ENCODE measurements around the gene CXCR6. TPM values are rescaled to one million over a fixed set of nuclear protein-coding genes. Genes with fewer than 3 reads are reported as not detected.

The CXCR6 gene
- total RNA-seq, 1 donor from 2014 or later: not detected

DNA sequence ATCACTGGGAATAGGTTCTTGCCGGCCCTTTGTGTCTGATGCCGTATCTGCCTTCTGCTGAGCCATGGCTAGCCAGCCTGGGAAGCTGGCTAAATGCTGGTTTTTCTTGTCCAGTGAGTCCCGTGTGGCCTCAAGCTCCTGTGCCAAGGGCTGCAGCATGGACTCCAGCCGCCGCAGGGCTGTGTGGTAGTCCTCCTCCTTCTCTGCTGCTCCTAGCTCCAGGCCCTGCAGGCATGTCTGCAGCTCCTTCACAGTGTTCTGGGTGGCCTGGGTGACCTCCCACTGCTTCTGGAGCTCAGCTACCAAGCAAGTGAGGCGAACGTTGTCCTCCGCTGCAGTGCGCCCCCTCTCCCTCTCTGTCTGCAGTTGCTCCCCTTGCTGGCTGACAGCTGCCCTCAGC lies 24.9 kb downstream of the CXCR6 start:
- Histone ChIP-seq H3K9me3 (ENCODE audit: insufficient read depth, low read depth, low read length) (no peaks in the 10 kb centered on the region), H3K27me3 (ENCODE audit: insufficient read depth, low read length) (no peaks in the 10 kb centered on the region), H3K79me2 (ENCODE audit: insufficient read depth, low read length) (no peaks in the 10 kb centered on the region), H3K9ac (ENCODE audit: low read length) (no peak overlapping the region), H3K36me3 (ENCODE audit: insufficient read depth, low read length) (peaks cover 6% of the 10 kb centered on the region), H3K4me1 (ENCODE audit: insufficient read depth, low read length) (peaks cover 17% of the 10 kb centered on the region), H3K27ac (ENCODE audit: low read depth, low read length) (no peak overlapping the region), H4K20me1 (ENCODE audit: insufficient read depth, low read length) (peaks cover 4% of the 10 kb centered on the region), H2AFZ (ENCODE audit: low read depth, low read length) (no peak overlapping the region), H3K4me2 (ENCODE audit: low read length) (no peak overlapping the region), H3K4me3 (ENCODE audit: insufficient read depth, low read depth, low read length) (no peak overlapping the region)
- Mint-ChIP-seq H3K27ac (ENCODE audit: unreplicated experiment) (no peak overlapping the region), H3K9me3 (ENCODE audit: unreplicated experiment) (no peaks in the 10 kb centered on the region), H3K36me3 (ENCODE audit: low read depth, unreplicated experiment) (peaks cover 33% of the 10 kb centered on the region), H3K4me1 (ENCODE audit: low read depth, unreplicated experiment) (peaks cover 23% of the 10 kb centered on the region), H3K4me3 (ENCODE audit: unreplicated experiment) (no peak overlapping the region), H3K27me3 (ENCODE audit: low read depth, unreplicated experiment) (no peaks in the 10 kb centered on the region)
- DNase-seq (ENCODE audit: low read depth): no peak
- TF ChIP-seq, protein P1, sequence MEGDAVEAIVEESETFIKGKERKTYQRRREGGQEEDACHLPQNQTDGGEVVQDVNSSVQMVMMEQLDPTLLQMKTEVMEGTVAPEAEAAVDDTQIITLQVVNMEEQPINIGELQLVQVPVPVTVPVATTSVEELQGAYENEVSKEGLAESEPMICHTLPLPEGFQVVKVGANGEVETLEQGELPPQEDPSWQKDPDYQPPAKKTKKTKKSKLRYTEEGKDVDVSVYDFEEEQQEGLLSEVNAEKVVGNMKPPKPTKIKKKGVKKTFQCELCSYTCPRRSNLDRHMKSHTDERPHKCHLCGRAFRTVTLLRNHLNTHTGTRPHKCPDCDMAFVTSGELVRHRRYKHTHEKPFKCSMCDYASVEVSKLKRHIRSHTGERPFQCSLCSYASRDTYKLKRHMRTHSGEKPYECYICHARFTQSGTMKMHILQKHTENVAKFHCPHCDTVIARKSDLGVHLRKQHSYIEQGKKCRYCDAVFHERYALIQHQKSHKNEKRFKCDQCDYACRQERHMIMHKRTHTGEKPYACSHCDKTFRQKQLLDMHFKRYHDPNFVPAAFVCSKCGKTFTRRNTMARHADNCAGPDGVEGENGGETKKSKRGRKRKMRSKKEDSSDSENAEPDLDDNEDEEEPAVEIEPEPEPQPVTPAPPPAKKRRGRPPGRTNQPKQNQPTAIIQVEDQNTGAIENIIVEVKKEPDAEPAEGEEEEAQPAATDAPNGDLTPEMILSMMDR (IDR thresholded peaks at IDR 0.05; ENCODE audit: insufficient read depth, low read depth, low read length): no peak
- no peak for TF ChIP-seq EZH2 (IDR thresholded peaks at IDR 0.05; ENCODE audit: insufficient read depth, low read length)
- FAIRE-seq: no peak

DNA sequence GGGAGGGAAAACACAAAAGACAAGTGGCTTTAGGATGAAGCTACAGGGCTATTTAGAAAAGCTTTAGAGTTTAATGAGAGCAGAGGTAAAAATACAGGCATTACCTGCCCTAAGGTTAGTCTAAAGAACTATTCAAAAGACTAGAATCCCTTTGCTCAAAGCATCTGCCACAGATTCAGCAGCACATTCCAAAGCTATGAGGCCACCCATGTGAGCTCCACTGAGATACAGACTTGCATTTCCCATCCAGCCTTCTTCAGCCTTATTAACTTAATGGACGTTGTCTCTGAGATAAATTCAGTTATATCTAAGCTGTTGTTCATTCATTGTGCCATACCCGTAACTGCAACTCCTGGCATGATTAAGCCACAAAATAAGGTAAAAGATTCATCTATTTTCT lies 25.4 kb downstream of the CXCR6 start:
- H3K36me3 ChIP-seq (ENCODE audit: insufficient read depth, low read length): peaks cover 6% of the 10 kb centered on the region
- DNase-seq (ENCODE audit: low read depth) (peak; percentile 66), FAIRE-seq (peak; percentile 23)
- H3K9me3 ChIP-seq (ENCODE audit: insufficient read depth, low read depth, low read length): no peaks in the 10 kb centered on the region
- Mint-ChIP-seq H3K4me1 (ENCODE audit: low read depth, unreplicated experiment) (peaks cover 23% of the 10 kb centered on the region), H3K4me3 (ENCODE audit: unreplicated experiment) (no peak overlapping the region), H3K27me3 (ENCODE audit: low read depth, unreplicated experiment) (no peaks in the 10 kb centered on the region), H3K9me3 (ENCODE audit: unreplicated experiment) (no peaks in the 10 kb centered on the region), H3K27ac (ENCODE audit: unreplicated experiment) (no peak overlapping the region), H3K36me3 (ENCODE audit: low read depth, unreplicated experiment) (peaks cover 30% of the 10 kb centered on the region)
- no peak overlapping the region for H3K4me3 ChIP-seq (ENCODE audit: insufficient read depth, low read depth, low read length)
- no peaks in the 10 kb centered on the region for H3K27me3 ChIP-seq (ENCODE audit: insufficient read depth, low read length)
- peaks cover 4% of the 10 kb centered on the region for H4K20me1 ChIP-seq (ENCODE audit: insufficient read depth, low read length)
- TF ChIP-seq, protein P1 (IDR thresholded peaks at IDR 0.05; ENCODE audit: insufficient read depth, low read depth, low read length): no peak
- no peak for TF ChIP-seq EZH2 (IDR thresholded peaks at IDR 0.05; ENCODE audit: insufficient read depth, low read length)
- peaks cover 19% of the 10 kb centered on the region for H3K4me1 ChIP-seq (ENCODE audit: insufficient read depth, low read length)
- H3K4me2 ChIP-seq (ENCODE audit: low read length): peak overlapping the region; percentile 14
- no peak overlapping the region for H3K9ac ChIP-seq (ENCODE audit: low read length)
- no peaks in the 10 kb centered on the region for H3K79me2 ChIP-seq (ENCODE audit: insufficient read depth, low read length)
- no peak overlapping the region for H2AFZ ChIP-seq (ENCODE audit: low read depth, low read length)
- no peak overlapping the region for H3K27ac ChIP-seq (ENCODE audit: low read depth, low read length)

DNA sequence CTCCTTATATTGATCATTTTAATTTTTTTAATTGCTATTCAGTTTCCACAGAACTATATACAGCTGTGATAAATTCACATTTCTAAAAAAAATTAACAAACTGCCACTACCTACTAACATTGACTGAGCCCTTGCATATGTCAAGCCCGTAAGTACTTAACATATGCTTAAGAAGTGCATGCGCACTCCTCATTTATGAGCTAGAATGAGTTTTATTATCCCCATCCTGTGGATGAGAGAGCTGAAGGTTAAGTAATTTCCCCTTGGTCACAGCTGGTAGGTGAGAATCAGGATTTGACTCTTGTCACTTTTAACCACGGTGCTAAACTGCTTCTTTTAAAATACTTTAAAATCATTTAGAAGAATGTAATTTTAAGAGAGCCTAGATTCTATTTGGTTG lies 25.9 kb downstream of the CXCR6 start:
- Histone ChIP-seq H2AFZ (ENCODE audit: low read depth, low read length) (no peak overlapping the region), H3K36me3 (ENCODE audit: insufficient read depth, low read length) (peaks cover 4% of the 10 kb centered on the region), H3K4me3 (ENCODE audit: insufficient read depth, low read depth, low read length) (no peak overlapping the region), H3K27me3 (ENCODE audit: insufficient read depth, low read length) (no peaks in the 10 kb centered on the region), H4K20me1 (ENCODE audit: insufficient read depth, low read length) (peaks cover 4% of the 10 kb centered on the region), H3K27ac (ENCODE audit: low read depth, low read length) (no peak overlapping the region), H3K9ac (ENCODE audit: low read length) (no peak overlapping the region), H3K4me2 (ENCODE audit: low read length) (no peak overlapping the region), H3K79me2 (ENCODE audit: insufficient read depth, low read length) (no peaks in the 10 kb centered on the region), H3K9me3 (ENCODE audit: insufficient read depth, low read depth, low read length) (no peaks in the 10 kb centered on the region), H3K4me1 (ENCODE audit: insufficient read depth, low read length) (peaks cover 19% of the 10 kb centered on the region)
- FAIRE-seq (no peak), DNase-seq (ENCODE audit: low read depth) (no peak)
- H3K27ac Mint-ChIP-seq (ENCODE audit: unreplicated experiment): no peak overlapping the region
- H3K36me3 Mint-ChIP-seq (ENCODE audit: low read depth, unreplicated experiment): peaks cover 26% of the 10 kb centered on the region
- H3K4me3 Mint-ChIP-seq (ENCODE audit: unreplicated experiment): no peak overlapping the region
- H3K4me1 Mint-ChIP-seq (ENCODE audit: low read depth, unreplicated experiment): peaks cover 23% of the 10 kb centered on the region
- H3K27me3 Mint-ChIP-seq (ENCODE audit: low read depth, unreplicated experiment): no peaks in the 10 kb centered on the region
- no peaks in the 10 kb centered on the region for H3K9me3 Mint-ChIP-seq (ENCODE audit: unreplicated experiment)
- TF ChIP-seq, protein P1 (IDR thresholded peaks at IDR 0.05; ENCODE audit: insufficient read depth, low read depth, low read length): no peak
- TF ChIP-seq EZH2 (IDR thresholded peaks at IDR 0.05; ENCODE audit: insufficient read depth, low read length): no peak
